Stimulated activated CD4-positive, alpha-beta T cell treated with anti-CD3 and anti-CD28 coated beads, Interleukin-15, amount 100 ng/mL, for 48 hours (primary cell): ENCODE results near the gene DLGAP5.

Source experiments
- DNase-seq, 2 donors: peaks; one replicate each; pipeline ENCODE4 v3.0.0-alpha.2; 2020; ENCODE audit warnings: low read depth in 2 of 2

Gene DLGAP5

GRCh38 chr14:55114720-55115119, 76.7 kb downstream of the DLGAP5 start:
- no peak for DNase-seq

GRCh38 chr14:55111122-55111708, 80.2 kb downstream of the DLGAP5 start:
- DNase-seq, result no peak

GRCh38 chr14:55109836-55110235, 81.5 kb downstream of the DLGAP5 start:
- no peak for DNase-seq

DNA sequence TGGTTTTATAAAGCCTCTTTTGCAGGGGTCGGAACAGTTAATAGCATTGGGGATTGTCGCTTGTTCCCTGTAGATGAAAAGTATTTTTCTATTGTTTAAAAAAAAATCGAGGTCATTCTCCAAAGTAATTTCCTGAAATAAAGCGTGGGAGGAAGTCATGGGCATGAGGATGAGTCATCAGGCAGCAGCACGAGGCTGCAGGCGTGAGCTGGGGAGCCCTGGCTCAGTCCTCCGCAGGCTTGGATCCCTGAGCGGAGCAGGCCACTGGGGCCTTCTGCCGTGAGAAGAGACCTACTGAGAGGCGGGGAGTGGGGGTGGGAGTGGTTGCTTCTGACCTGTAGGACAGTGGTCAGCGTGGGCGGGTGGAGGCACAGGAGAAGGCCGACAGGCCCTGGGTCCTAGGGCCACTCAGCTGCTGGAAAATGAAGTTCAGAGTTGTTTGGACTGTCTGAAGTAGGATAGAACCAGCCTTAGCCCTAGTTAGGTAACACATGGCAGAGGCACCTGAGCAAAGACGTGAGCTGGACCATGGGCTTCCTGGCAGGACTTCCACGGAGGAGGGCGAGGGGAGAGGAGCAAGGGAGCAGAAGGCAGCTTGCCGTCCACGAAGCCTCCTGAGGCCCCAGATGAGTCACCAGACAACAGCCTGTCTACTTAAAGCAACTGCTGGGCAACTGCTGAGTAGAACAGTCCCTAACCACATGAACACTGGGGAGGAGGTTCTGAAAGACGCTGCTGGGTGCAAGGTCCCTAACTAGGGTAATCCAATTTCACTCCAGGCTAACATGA, 83.4 kb downstream of the DLGAP5 start:
- DNase-seq, result no peak

GRCh38 chr14:55105991-55106390, 85.4 kb downstream of the DLGAP5 start:
- no peak for DNase-seq

DNA sequence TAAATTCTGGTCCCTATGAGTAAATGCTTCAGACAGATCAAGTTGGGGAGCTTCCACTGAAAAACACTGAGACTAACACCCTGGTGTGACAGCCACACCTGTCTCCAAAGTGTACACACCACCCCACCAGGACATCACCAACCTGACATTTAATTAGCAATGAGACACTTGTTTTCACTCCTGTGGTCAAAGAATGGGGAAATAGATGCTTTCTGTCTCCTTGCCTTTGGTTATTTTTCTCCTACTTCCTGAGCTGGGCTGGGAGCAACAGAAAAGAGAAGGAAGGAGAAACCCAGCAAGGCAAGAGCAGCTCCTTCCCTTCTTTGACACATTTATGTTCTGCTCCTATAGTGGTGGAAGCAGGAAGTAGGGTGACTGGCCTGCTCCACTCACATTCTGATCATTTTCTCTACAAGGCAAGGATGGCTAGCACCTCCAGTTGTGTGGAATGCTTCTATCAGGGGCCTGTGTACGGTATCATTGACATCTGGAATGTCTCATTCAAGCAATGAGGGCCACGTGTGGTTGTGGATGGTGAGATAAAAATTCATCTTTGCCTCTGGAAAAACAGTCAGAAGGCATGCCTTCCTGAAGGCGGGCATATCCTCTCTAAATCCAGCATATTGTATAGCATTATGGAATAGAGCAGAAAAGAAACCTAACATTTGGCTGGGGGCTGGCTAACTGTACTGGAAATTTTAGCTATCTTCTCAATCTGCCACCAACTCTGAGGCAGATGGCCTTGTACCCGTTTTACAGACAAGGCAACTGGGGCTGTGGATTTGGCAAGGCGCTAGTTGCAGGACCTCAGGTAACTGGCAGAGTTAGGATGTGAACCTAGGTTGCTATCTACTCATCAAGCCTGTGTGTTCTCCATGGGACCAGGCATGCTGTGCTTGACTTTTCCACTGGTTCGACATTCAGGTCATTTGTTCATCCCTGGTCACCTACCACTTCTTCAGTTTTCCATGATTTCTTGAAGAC, 87.1 kb downstream of the DLGAP5 start:
- no peak for DNase-seq

DNA sequence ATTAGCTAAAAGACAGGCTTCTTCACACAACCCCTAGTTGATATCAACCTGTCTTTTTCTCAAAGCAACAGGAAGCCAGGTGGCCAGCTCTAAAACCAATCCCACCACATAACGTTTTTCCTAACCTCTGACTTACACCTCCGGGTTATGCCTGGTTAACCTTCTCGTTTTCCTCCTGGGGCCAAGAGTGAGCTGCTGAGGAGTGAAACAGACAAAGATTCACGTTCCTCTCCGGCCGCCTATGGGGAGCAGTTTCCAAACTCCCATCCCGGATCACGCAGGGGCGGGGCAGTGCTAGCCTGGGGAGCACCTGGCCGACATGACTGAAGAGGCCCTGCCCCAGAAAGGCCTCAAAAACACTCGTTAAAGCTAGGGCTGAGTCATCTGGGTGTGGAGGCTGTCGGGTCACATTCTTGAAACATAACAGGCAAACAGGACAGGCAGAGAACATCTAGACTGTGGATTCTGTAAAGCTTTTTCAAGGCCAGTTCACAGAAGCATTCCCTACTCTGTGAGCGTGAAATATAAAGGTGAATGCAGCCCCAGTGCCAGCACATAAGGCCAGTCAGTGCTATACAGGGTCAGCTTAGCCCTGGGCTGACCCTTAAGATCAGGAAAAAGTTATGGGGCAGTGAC, 88.3 kb downstream of the DLGAP5 start:
- DNase-seq, result peak in 1 of 2 donors; percentile 47

- no peak for DNase-seq
Measured at GRCh38 chr14:55102141-55102621, 89.2 kb downstream of the DLGAP5 start.

DNA sequence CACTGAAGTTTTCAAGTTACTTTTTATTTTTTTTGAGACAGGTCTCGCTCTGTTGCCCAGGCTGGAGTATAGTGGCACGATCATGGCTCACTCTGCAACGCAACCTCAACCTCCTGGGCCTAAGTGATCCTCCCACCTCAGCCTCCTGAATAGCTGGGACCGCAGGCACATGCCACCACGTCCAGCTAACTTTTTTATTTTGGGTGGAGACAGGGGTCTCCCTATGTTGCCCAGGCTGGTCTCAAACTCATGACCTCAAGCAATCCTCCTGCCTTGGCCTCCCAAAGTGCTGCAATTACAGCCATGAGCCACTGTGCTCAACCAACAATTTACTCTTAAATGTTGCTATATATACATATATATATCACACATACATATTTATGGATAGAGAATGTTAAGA, 89.7 kb downstream of the DLGAP5 start:
- no peak for DNase-seq

GRCh38 chr14:55099756-55100155, 91.6 kb downstream of the DLGAP5 start:
- no peak for DNase-seq

GRCh38 chr14:55098561-55098898, 92.9 kb downstream of the DLGAP5 start:
- DNase-seq, result no peak
